K562 (cell line): ENCODE data around the gene GNAL. TPM values are rescaled to one million over a fixed set of nuclear protein-coding genes. Genes with fewer than 3 reads are reported as not detected.
A peak's percentile ranks its signal among the peaks of the same experiment; 100 is the strongest.

Experiments
- ARHGAP35 ChIP-seq: fragments of 450-650 bp; IDR thresholded peaks from 2 replicates; pipeline ENCODE4 v1.6.1; 2018; ENCODE audit not compliant: partially characterized antibody
- ARID3A ChIP-seq: IDR thresholded peaks from 2 replicates; pipeline ENCODE4 v1.6.1; 2012; ENCODE audit warnings: low read depth, low read length, improper control_type of control experiment, borderline replicate concordance
- CREB1 ChIP-seq, 2 experiments: sonication (generic) in 1 of 2; formaldehyde crosslinking in 1 of 2; IDR thresholded peaks; 2 replicates each; pipeline versions ENCODE4 v1.6.1 to v1.8.0; 2012 to 2022; ENCODE audit warnings: inconsistent platforms in 1 of 2, mild to moderate bottlenecking in 1 of 2, missing genetic modification reagents in 1 of 2, moderate library complexity in 1 of 2
- E4F1 ChIP-seq: fragments of 250-450 bp; sonication (Bioruptor Pico); IDR thresholded peaks from 2 replicates; pipeline ENCODE4 v1.5.0; 2021; ENCODE audit warnings: mild to moderate bottlenecking, borderline replicate concordance
- ERF ChIP-seq: fragments of 450-650 bp; formaldehyde crosslinking; IDR thresholded peaks from 2 replicates; pipeline ENCODE4 v1.4.0; 2020; ENCODE audit warnings: mild to moderate bottlenecking, mixed read lengths
- HMBOX1 ChIP-seq: sonication (generic); IDR thresholded peaks from 2 replicates; pipeline ENCODE4 v1.6.1; 2016
- KDM1A ChIP-seq, 2 experiments: fragments of 450-650 bp; IDR thresholded peaks; 2 replicates each; pipeline ENCODE4 v1.6.1; 2016; ENCODE audit warnings: mild to moderate bottlenecking in 2 of 2
- MBD2 ChIP-seq: sonication (generic); IDR thresholded peaks from 2 replicates; pipeline ENCODE4 v1.6.1; 2016; ENCODE audit warnings: low read depth, borderline replicate concordance
- NCOA6 ChIP-seq: fragments of 450-650 bp; IDR thresholded peaks from 2 replicates; pipeline ENCODE4 v1.6.1; 2017; ENCODE audit warnings: mild to moderate bottlenecking
- NR4A1 ChIP-seq, 2 experiments: fragments of 250-450 bp in 1 of 2; fragments of 450-650 bp in 1 of 2; sonication (Bioruptor Pico) in 1 of 2; IDR thresholded peaks; 2 replicates each; pipeline versions ENCODE4 v1.4.0 to v1.6.1; 2016 to 2020; ENCODE audit warnings: mild to moderate bottlenecking in 2 of 2, missing compliant biosample characterization in 1 of 2, missing genetic modification characterization in 1 of 2, moderate library complexity in 1 of 2
- SOX6 ChIP-seq: fragments of 450-650 bp; IDR thresholded peaks from 2 replicates; pipeline ENCODE4 v1.6.1; 2014; ENCODE audit warnings: mild to moderate bottlenecking
- ZNF282 ChIP-seq: sonication (generic); formaldehyde crosslinking; IDR thresholded peaks from 2 replicates; pipeline ENCODE4 v1.8.1; 2023; ENCODE audit warnings: missing genetic modification reagents
- ZNF398 ChIP-seq: fragments of 250-450 bp; sonication (Bioruptor Pico); IDR thresholded peaks from 2 replicates; pipeline ENCODE4 v1.8.0; 2021; ENCODE audit warnings: moderate library complexity, mild to moderate bottlenecking, inconsistent platforms
- ZNF518B ChIP-seq: fragments of 250-450 bp; sonication (Bioruptor Pico); IDR thresholded peaks from 2 replicates; pipeline ENCODE4 v1.5.0; 2021; ENCODE audit warnings: mild to moderate bottlenecking, moderate library complexity
- ZNF79 ChIP-seq: fragments of 250-450 bp; sonication (Bioruptor Pico); IDR thresholded peaks from 2 replicates; pipeline ENCODE4 v1.4.0; 2020; ENCODE audit warnings: low read depth, mild to moderate bottlenecking, moderate library complexity
- polyA plus RNA-seq, 8 experiments: library from polyadenylated mRNA; depleted of rRNA in 4 of 8; stranded (reverse) in 5 of 8; unstranded in 3 of 8; fragments of >200 nt; fragmentation: Nextera tagmentation in 2 of 8; fragmentation: Illumina TruSeq in 1 of 8; extraction: Ambion mirVana in 2 of 8; extraction: Trizol in 1 of 8; gene quantifications; 2 replicates each; pipeline versions ENCODE4 v1.2.1 to v1.2.3, GENCODE V29; 2011 to 2014; ENCODE audit warnings: inconsistent platforms in 1 of 8, missing spikeins in 1 of 8
- total RNA-seq, 7 experiments: library from RNA; depleted of rRNA in 6 of 7; stranded (reverse); fragments of >200 nt in 6 of 7; fragmentation: Illumina TruSeq in 2 of 7; extraction: Trizol in 2 of 7; gene quantifications; 2 replicates each; pipeline versions ENCODE4 v1.2.1 to v1.2.3, GENCODE V29; 2011 to 2021; ENCODE audit warnings: low replicate concordance in 1 of 7

GNAL gene
- total and polyA plus RNA-seq, 9 of the 15 experiments (the other 6 are each of a cell fraction or from before 2014, with no cell fraction given) = under 0.01 to 0.10 (median 0.01) TPM; not detected in 5

- TF ChIP-seq ARID3A (no peak), ZNF518B (CRISPR knock-in tag) (no peak), SOX6 (no peak), KDM1A (IDR thresholded peaks at IDR 0.05) (no peak), NCOA6 (no peak), CREB1 (IDR thresholded peaks at IDR 0.05) (no peak), CREB1 (CRISPR knock-in tag; IDR thresholded peaks at IDR 0.05) (0 out of 2 replicates have a peak, but pooled peaks have one; percentile 34), ZNF282 (CRISPR knock-in tag) (no peak), ARHGAP35 (no peak), ZNF398 (CRISPR knock-in tag) (no peak), NR4A1 (CRISPR knock-in tag; IDR thresholded peaks at IDR 0.05) (no peak), NR4A1 (tag; IDR thresholded peaks at IDR 0.05) (no peak), E4F1 (CRISPR knock-in tag) (no peak), MBD2 (peak; percentile 32; the same call in 1 of the 2 replicates), ZNF79 (CRISPR knock-in tag) (no peak), ERF (CRISPR knock-in tag) (no peak), HMBOX1 (no peak)
These were observed 219.4 kb downstream of the GNAL start, which contains the start of gene MPPE1 (continued) for GRCh38 chr18:11908182-11909060.
